Stimulated activated naive B cell treated with anti-CD40 and anti-IgM and Interleukin-4, amounts not matched to agents 10 μg/mL and 1 μg/mL and 100 μg/mL, for 72 hours (primary cell): ENCODE results near the gene SPON1.
A peak's percentile ranks its signal among the peaks of the same experiment; 100 is the strongest.

ENCODE experiments used
- ATAC-seq, 2 donors: fragments of 150-1000 bp; cut with Tn5 transposase; replicated peaks; 2 replicates each; pipeline ENCODE4 v1.10.0; 2021; ENCODE audit warnings: moderate library complexity in 1 of 2
- DNase-seq: peaks from one replicate; pipeline ENCODE4 v3.0.0; 2021
- H3K27ac Mint-ChIP-seq: one replicate; pipeline ENCODE4 v1.8.0; 2022; ENCODE audit warnings: mild to moderate bottlenecking, mixed read lengths
- H3K27me3 Mint-ChIP-seq, 2 donors: one replicate each; pipeline ENCODE4 v1.8.0; 2022; ENCODE audit warnings: mixed read lengths in 2 of 2
- H3K36me3 Mint-ChIP-seq, 2 donors: one replicate each; pipeline ENCODE4 v1.8.0; 2022; ENCODE audit warnings: mixed read lengths in 2 of 2, mild to moderate bottlenecking in 1 of 2
- H3K4me1 Mint-ChIP-seq, 2 donors: one replicate each; pipeline ENCODE4 v1.8.0; 2022; ENCODE audit warnings: mixed read lengths in 2 of 2, mild to moderate bottlenecking in 1 of 2
- H3K4me3 Mint-ChIP-seq, 2 donors: one replicate each; pipeline ENCODE4 v1.8.0; 2022; ENCODE audit warnings: mild to moderate bottlenecking in 2 of 2, mixed read lengths in 2 of 2, moderate library complexity in 1 of 2
- H3K9me3 Mint-ChIP-seq, 2 donors: one replicate each; pipeline ENCODE4 v1.8.0; 2022; ENCODE audit warnings: mixed read lengths in 2 of 2, mild to moderate bottlenecking in 1 of 2

SPON1 gene

DNA sequence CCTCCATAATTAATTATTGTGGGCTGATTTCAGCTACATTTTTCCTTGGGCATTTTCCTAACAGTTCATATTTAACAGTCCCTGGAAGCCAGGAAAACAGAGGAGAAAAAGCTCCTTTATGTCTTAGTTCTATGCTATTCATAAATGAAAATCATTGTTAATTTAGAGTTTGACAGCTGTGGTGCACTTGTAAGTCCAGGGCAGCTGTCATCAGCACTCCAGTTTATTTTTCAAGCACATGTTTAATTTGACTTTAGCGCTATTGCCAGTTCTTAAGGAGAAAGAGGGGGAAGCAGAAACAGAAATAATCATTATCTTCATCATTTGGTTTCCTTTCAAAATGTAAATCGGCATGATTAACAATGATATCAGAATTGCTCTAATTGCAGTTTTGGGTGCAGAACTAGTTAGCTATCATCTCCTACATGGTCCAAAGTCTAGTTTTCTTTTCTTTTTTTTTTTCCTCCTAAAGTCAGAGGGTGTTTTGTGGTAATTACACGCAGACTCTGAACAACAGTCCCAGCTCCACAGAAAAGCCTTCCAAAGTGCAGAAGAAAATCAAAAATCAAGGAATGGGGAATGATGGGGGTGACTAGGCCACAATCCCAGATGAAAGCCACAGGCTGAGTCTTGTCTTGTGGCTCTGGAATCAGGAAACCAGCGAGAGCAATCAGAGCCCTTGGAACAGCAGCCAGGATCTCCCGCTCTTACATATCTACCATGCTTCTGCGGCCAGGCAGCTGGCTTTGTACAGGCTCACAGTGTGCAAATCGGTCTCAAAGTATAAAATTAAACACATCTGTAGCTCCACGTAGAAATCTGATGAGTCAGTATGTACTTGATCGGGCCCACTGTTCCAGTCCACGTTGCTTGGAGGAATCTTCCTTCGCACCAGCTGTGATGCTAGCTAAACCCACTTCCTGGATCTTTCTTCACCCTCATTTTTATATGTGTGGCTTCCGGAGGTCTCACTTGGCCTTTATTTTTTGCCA is 91.9 kb downstream of the SPON1 start:
- Mint-ChIP-seq H3K9me3 (peaks cover 0 to 3% of the 10 kb centered on the region in 2 donors), H3K27me3 (peaks cover 7 to 12% of the 10 kb centered on the region in 2 donors), H3K27ac (no peak overlapping the region), H3K36me3 (no peaks in the 10 kb centered on the region), H3K4me1 (no peaks in the 10 kb centered on the region), H3K4me3 (no peak overlapping the region)
- ATAC-seq (no peak), DNase-seq (no peak)

DNA sequence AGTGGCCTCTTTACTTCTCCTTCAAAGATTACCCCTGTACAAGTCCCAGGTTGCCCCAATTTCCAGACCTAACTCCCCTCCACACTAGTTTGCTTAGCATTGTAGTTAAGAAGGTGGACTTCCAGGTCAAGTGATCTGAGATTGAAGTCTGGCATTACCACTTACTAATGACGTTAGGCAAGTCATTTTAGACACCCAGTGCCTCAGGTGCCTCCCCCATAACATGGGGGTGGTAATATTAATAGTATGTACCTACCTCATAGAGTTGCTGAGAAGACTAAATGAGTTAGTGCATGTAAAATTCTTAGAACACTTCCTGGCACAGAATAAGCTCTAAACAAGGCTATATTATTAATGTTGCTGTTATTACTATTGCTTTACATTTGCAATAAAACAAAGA is 93.4 kb downstream of the SPON1 start:
- H3K36me3 Mint-ChIP-seq: no peaks in the 10 kb centered on the region
- H3K4me1 Mint-ChIP-seq: no peaks in the 10 kb centered on the region
- H3K27me3 Mint-ChIP-seq: peaks cover 7 to 12% of the 10 kb centered on the region in 2 donors
- H3K27ac Mint-ChIP-seq: no peak overlapping the region
- DNase-seq: no peak
- H3K4me3 Mint-ChIP-seq: no peak overlapping the region
- peaks cover 0 to under 1% of the 10 kb centered on the region in 2 donors for H3K9me3 Mint-ChIP-seq
- ATAC-seq: no peak

DNA sequence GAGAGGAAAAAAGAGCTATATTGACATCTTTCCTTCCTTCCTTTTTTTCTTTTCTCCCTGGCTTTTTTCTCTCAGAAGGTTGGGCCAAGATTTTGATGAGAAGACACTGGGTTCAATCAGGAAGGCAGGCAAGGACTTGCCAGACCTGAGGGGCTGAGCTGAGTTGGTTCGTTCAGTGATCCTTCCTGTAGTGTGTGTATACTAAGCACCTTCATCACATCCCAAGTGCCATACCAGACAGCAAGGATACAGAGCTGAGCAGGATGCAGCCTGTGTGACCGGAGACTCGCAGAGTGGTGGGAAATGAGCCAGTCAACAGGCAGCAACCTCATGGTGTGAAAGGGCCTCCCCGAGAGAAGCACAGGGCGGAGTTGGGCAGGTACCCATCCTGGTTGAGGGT is 95.5 kb downstream of the SPON1 start:
- DNase-seq: no peak
- Mint-ChIP-seq H3K9me3 (no peaks in the 10 kb centered on the region), H3K4me1 (no peaks in the 10 kb centered on the region), H3K27me3 (peaks cover 7 to 12% of the 10 kb centered on the region in 2 donors), H3K4me3 (no peak overlapping the region), H3K27ac (no peak overlapping the region), H3K36me3 (no peaks in the 10 kb centered on the region)
- ATAC-seq: no peak

DNA sequence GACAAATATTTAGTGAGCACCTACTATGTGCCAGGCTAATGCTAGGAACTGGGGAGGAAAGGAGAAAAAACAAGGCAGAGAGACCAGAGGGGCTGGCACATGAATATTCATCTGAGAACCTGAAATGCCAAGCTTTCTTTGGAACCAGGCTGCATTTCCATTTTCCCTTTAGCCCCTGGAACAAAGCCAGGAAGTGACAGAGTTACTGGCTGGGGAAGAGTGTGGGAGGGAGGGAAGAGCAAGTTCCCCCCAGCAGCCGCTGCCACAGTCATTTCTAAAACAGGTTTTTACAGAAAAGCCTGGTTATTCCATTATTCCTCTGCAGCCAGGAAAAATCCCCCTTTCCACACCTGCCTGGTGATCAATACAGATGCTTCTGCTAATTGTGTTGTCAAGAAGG is 97.0 kb downstream of the SPON1 start:
- no peak overlapping the region for H3K27ac Mint-ChIP-seq
- ATAC-seq (no peak), DNase-seq (no peak)
- H3K27me3 Mint-ChIP-seq: peaks cover 12 to 20% of the 10 kb centered on the region in 2 donors
- no peaks in the 10 kb centered on the region for H3K9me3 Mint-ChIP-seq
- no peak overlapping the region for H3K4me3 Mint-ChIP-seq
- no peaks in the 10 kb centered on the region for H3K36me3 Mint-ChIP-seq
- peaks cover 0 to 3% of the 10 kb centered on the region in 2 donors for H3K4me1 Mint-ChIP-seq

DNA sequence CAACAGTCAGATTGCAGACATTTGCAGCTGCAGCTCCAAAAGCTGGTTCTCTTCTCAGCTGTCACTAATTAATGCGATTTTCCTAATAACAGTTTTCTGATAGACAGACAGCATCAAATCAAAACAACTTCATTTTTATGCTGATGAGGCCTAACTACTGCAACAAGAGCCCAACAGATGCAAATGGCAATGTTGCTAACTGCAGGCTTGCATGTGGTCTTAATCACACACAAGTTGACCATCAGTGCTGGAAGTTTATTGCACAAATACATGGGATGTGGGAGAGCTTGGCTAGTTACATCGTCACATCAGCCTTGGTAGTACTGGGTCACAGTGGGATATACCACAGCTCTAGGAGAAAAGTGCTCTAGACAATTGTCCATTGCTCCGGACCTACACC is 99.2 kb downstream of the SPON1 start:
- Mint-ChIP-seq H3K4me3 (no peak overlapping the region), H3K27me3 (peaks cover 16 to 20% of the 10 kb centered on the region in 2 donors), H3K4me1 (peaks cover 0 to 12% of the 10 kb centered on the region in 2 donors), H3K27ac (no peak overlapping the region), H3K9me3 (no peaks in the 10 kb centered on the region), H3K36me3 (no peaks in the 10 kb centered on the region)
- no peak for ATAC-seq
- no peak for DNase-seq

DNA sequence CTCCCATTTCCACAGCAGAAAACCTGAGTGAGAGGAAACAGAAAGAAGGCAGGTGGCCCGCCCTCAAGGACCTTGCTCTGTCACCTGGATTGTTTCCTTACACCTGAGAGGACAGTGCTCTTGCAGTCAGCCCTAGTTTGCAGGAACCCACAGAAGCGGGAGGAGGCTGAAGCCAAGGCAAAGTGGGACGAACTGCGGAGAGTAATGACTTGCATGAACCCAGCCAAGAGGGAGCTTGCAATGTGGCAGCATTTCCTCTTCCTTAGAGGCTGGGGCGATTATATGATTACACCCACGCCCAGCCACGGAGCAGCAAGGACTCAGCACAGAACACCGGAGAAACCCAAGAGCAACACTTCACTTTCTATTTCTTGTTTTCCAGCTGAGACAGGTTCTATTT is 102.6 kb downstream of the SPON1 start:
- no peak overlapping the region for H3K4me3 Mint-ChIP-seq
- no peaks in the 10 kb centered on the region for H3K36me3 Mint-ChIP-seq
- H3K9me3 Mint-ChIP-seq: peaks cover 0 to 2% of the 10 kb centered on the region in 2 donors
- peaks cover 0 to 12% of the 10 kb centered on the region in 2 donors for H3K4me1 Mint-ChIP-seq
- DNase-seq: no peak
- peak in 1 of 2 donors; percentile 38 for ATAC-seq
- H3K27me3 Mint-ChIP-seq: peaks cover 13 to 14% of the 10 kb centered on the region in 2 donors
- H3K27ac Mint-ChIP-seq: no peak overlapping the region

DNA sequence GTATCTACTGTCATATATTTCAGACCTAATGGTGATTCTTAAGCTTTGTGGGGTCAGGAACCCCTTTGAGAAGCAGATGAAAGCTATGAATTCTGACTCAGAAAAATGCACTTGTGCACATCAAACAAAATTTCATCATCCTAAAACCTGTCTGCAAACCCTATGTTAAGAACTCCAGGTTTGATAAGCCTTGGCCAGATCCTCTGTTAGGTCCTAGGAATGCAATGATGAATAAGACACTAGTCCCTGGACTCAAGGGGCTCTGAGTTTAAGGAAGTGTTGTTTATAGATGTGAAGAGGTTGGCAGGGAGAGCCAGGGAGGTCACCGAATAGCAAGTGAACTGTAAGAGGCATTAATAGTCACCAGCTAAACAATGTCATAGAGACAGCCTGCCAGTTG is 103.2 kb downstream of the SPON1 start:
- no peaks in the 10 kb centered on the region for H3K36me3 Mint-ChIP-seq
- DNase-seq (no peak), ATAC-seq (no peak)
- no peak overlapping the region for H3K27ac Mint-ChIP-seq
- no peak overlapping the region for H3K4me3 Mint-ChIP-seq
- peaks cover 0 to 2% of the 10 kb centered on the region in 2 donors for H3K9me3 Mint-ChIP-seq
- H3K4me1 Mint-ChIP-seq: peaks cover 0 to 12% of the 10 kb centered on the region in 2 donors
- peaks cover 13 to 14% of the 10 kb centered on the region in 2 donors for H3K27me3 Mint-ChIP-seq

DNA sequence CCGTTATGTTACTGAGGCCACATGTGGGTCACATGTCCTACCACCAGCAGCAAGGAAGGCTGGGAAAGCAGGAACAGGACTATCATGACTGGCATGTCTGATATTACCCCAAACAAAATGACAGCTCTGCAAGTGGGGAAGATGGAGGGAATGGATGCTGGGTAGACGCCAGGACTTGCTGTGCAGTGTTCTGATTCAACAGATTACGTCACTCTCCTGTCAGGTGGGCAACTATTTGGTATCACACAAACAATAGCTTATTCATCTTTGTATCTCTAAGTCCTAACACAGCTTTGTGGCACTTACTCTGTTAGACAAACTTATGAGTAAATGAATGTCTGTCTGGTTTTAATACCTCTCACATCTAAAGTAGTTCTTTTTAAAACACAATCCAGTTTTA is 105.2 kb downstream of the SPON1 start:
- Mint-ChIP-seq H3K4me3 (no peak overlapping the region), H3K27ac (no peak overlapping the region), H3K27me3 (peaks cover 13 to 14% of the 10 kb centered on the region in 2 donors), H3K9me3 (peaks cover 0 to 2% of the 10 kb centered on the region in 2 donors), H3K4me1 (peaks cover 0 to 12% of the 10 kb centered on the region in 2 donors), H3K36me3 (no peaks in the 10 kb centered on the region)
- no peak for DNase-seq
- no peak for ATAC-seq

DNA sequence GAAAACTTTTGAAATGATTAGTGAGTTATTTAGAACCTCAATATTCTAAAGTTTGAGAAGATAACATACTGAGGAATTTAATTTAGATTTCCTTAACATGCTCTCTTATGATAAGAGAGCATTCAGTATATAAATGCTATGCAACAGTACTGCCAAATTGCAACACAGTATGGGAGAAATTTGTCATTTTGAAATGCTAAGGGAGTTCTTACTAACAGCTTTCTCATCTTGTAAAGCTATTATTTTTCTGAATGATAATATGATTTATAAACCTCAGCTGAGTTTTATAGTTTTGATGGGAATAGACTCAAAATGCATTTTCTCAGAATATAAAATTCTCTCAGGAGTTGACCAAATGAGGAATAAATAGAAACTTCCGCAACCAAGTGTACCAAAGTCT is 108.4 kb downstream of the SPON1 start:
- H3K36me3 Mint-ChIP-seq: no peaks in the 10 kb centered on the region
- ATAC-seq (no peak), DNase-seq (no peak)
- no peak overlapping the region for H3K4me3 Mint-ChIP-seq
- peaks cover 0 to 4% of the 10 kb centered on the region in 2 donors for H3K27me3 Mint-ChIP-seq
- no peak overlapping the region for H3K27ac Mint-ChIP-seq
- no peaks in the 10 kb centered on the region for H3K4me1 Mint-ChIP-seq
- peaks cover 0 to 2% of the 10 kb centered on the region in 2 donors for H3K9me3 Mint-ChIP-seq

DNA sequence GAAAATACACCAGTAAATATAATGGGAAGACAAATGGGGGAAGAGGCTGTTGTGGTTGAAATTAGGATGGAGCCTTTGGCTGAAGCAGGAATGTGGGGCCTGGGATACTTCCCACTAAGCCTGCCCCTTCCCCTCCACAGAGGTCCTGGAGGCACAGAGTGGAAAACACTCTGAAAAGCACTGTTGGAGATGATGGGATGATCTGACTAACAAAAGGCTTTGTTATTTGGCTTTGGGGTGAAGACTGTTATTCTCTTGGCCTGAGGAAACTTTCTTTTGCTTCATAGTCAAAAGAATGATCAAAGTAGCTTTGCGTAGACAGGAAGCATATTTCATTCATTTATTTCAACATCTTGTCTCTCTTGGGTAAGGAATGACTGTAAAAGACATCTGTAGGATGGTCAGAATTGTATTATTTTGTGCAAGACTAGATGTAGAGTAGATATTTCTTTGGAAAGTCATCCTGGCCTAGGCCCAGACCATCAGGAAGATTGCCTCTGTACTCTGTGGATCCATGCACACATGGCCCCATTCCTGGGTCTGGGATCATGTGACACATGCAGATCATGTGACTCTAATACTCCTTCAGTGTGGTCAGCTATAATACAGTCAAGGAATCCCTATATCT is 111.4 kb downstream of the SPON1 start:
- H3K9me3 Mint-ChIP-seq: no peaks in the 10 kb centered on the region
- peaks cover 5 to 13% of the 10 kb centered on the region in 2 donors for H3K4me1 Mint-ChIP-seq

DNA sequence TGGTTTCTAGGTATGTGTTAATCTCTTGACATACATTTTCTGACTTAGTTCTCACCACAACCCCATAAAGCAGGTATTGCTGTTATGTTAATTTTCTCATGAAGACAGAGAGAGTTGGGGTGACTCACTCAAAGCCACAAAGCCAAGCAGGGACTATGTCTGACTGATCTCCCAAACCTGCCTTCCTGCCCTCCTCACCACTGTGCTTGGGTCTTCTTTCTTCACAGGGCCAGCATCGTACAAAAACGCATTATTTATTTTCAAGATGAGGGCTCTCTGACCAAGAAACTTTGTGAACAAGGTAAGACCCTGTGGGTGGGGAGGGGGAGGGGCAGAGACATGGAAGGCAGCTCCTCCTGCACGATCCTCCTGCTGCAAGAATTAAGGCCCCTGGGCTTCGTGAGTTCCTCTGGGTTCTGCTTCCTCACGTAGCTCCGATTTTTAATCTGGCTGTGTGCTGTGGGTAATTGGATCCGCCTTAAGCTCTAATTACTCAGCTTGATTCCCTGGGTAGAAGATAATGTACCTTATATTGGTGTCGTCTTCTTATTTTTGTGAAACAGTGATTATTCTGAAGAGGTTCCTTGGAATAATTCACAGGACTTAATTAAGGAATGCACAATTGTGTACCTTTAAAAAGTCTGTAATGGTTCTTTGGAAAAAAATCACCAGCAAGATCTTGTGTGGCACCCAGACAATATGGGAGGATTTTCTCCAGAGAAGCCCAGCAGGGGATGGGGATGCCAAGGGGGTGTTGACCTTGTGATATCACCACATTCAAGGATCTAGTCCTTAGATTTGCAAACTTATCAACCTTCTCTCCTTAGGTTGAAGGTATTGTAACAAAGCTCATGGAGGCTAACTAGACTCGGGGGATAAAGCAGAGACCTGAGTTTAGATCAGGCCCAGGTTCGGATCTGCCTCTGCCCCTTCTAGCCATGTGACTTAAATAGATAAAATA is 112.9 kb downstream of the SPON1 start:
- no peaks in the 10 kb centered on the region for H3K9me3 Mint-ChIP-seq
- no peaks in the 10 kb centered on the region for H3K27me3 Mint-ChIP-seq
- no peak overlapping the region for H3K4me3 Mint-ChIP-seq
- peak; percentile 79 to 91 for ATAC-seq
- peaks cover 9 to 22% of the 10 kb centered on the region in 2 donors for H3K4me1 Mint-ChIP-seq
- no peak for DNase-seq
- no peak overlapping the region for H3K27ac Mint-ChIP-seq
- H3K36me3 Mint-ChIP-seq: no peaks in the 10 kb centered on the region

More for the DNA sequence above, 111.4 kb downstream of the SPON1 start:
- no peak for ATAC-seq
- H3K36me3 Mint-ChIP-seq: no peaks in the 10 kb centered on the region
- DNase-seq: no peak
- H3K27ac Mint-ChIP-seq: no peak overlapping the region
- H3K27me3 Mint-ChIP-seq: peaks cover 0 to 4% of the 10 kb centered on the region in 2 donors
- H3K4me3 Mint-ChIP-seq: no peak overlapping the region

DNA sequence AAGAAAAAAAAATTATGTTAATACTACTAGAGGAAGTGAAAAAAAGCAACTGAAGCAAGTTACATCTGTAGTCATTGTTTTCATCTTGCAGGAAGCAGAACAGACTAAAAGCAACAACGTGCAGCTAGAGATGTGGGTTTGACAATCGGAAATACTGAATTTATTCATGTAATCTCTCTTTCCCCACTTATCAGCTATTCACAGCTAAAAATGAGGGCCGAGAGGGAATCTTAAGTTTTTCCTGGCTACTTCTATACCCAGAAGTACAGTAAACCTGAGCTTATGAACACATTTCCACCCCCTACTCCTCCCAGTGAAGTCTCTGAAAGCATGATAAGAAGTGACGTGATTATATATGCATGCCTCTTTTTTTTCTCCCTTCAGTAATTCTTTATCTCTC is 116.5 kb downstream of the SPON1 start:
- peaks cover 0 to under 1% of the 10 kb centered on the region in 2 donors for H3K27me3 Mint-ChIP-seq
- H3K27ac Mint-ChIP-seq: no peak overlapping the region
- H3K4me3 Mint-ChIP-seq: peak overlapping the region; percentile 65 to 74
- no peaks in the 10 kb centered on the region for H3K9me3 Mint-ChIP-seq
- ATAC-seq (peak; percentile 76 to 85), DNase-seq (no peak)
- peaks cover 9 to 22% of the 10 kb centered on the region in 2 donors for H3K4me1 Mint-ChIP-seq
- H3K36me3 Mint-ChIP-seq: no peaks in the 10 kb centered on the region

DNA sequence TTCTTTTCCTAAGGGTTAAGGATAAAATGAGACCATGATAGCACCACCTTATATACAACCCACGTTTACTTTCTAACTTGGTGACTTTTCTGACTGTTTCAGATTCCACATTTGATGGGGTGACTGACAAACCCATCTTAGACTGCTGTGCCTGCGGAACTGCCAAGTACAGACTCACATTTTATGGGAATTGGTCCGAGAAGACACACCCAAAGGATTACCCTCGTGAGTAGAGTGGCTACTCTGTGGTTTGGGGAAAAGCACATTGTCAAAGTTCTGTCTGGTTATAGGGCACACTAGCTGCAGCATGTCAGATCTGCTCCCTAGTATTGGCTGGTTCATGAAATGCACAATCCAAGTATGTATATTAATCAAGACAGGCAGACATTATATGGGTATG is 117.3 kb downstream of the SPON1 start:
- no peak overlapping the region for H3K27ac Mint-ChIP-seq
- ATAC-seq (no peak), DNase-seq (no peak)
- peaks cover 9 to 22% of the 10 kb centered on the region in 2 donors for H3K4me1 Mint-ChIP-seq
- H3K36me3 Mint-ChIP-seq: no peaks in the 10 kb centered on the region
- peaks cover 0 to 3% of the 10 kb centered on the region in 2 donors for H3K9me3 Mint-ChIP-seq
- H3K27me3 Mint-ChIP-seq: peaks cover 0 to 4% of the 10 kb centered on the region in 2 donors
- peak overlapping the region in 1 of 2 donors; percentile 25 for H3K4me3 Mint-ChIP-seq
